ENCODE results near the gene LAMP1. TPM values are rescaled to one million over a fixed set of nuclear protein-coding genes. Genes with fewer than 3 reads are reported as not detected.

Gene LAMP1
- total and polyA plus RNA-seq, 2 of the 4 experiments (the other 2 are of a cell fraction) = 60.6 to 229 TPM

DNA sequence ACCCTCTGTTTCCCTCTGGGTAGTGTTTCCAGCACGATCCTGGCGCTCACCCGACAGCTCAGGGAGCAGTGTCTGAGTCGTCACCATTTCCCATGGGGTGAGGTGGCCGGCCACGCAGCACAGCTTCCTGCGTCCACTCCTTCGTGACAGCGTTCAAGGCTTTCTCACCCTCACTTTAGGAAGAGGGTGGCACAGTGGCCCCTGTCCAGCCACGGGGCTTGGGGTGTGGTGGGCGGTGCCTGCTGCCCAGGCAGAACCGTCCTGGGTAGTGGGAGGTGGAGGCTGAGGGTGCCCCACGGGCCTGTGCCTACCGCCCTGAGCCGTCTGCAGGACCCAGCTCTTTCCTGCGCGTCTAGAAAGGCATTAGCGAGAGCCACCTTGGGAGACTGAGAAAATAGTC, 21.9 kb downstream of the LAMP1 start:
- Histone ChIP-seq H2BK20ac (ENCODE audit: low read depth, low read length) (no peak overlapping the region), H3K14ac (replicated peaks; ENCODE audit: low read depth, low read length) (no peak overlapping the region), H3K9me3 (ENCODE audit: control insufficient read depth, insufficient read depth, low read length) (no peaks in the 10 kb centered on the region), H2BK15ac (ENCODE audit: low read depth, low read length) (no peak overlapping the region), H4K8ac (ENCODE audit: low read depth in 2 of 2, low read length in 2 of 2) (no peak overlapping the region), H3K27me3 (ENCODE audit: control insufficient read depth, insufficient read depth, low read length) (no peaks in the 10 kb centered on the region), H3K79me1 (ENCODE audit: low read depth in 1 of 2, low read length in 2 of 2) (peaks cover 4 to 56% of the 10 kb centered on the region in 2 experiments), H2BK120ac (ENCODE audit: low read depth, low read length) (no peak overlapping the region), H3K4ac (ENCODE audit: low read depth, low read length) (no peak overlapping the region), H3K23ac (ENCODE audit: low read depth, low read length) (no peak overlapping the region), H3K56ac (ENCODE audit: extremely low read depth, insufficient read depth, low read length) (no peak overlapping the region), H2AK5ac (ENCODE audit: low read depth, low read length) (no peak overlapping the region), H2AFZ (replicated peaks; ENCODE audit: low read length, poor library complexity) (no peak overlapping the region), H3K27ac (ENCODE audit: insufficient read depth, low read length) (no peak overlapping the region), H3K4me1 (ENCODE audit: control insufficient read depth, insufficient read depth, low read length) (no peaks in the 10 kb centered on the region), H3K4me2 (ENCODE audit: low read depth, low read length) (no peak overlapping the region), H3K4me3 (ENCODE audit: insufficient read depth, low read depth, low read length) (no peak overlapping the region), H3K9ac (ENCODE audit: low read depth, low read length) (no peak overlapping the region), H4K20me1 (ENCODE audit: insufficient read depth, low read length) (peaks cover 39% of the 10 kb centered on the region), H3K36me3 (ENCODE audit: control insufficient read depth, insufficient read depth, low read length) (peaks cover 52% of the 10 kb centered on the region), H3K9me1 (ENCODE audit: insufficient read depth, low read length) (no peaks in the 10 kb centered on the region; the same call in 1 of the 2 replicates), H2BK5ac (ENCODE audit: low read depth, low read length, poor library complexity, severe bottlenecking) (no peak overlapping the region), H2AK9ac (replicated peaks; ENCODE audit: low read depth, low read length, poor library complexity) (no peak overlapping the region), H3K18ac (ENCODE audit: low read depth, low read length) (no peak overlapping the region), H4K91ac (ENCODE audit: insufficient read depth, low read depth, low read length) (no peak overlapping the region), H4K5ac (ENCODE audit: low read depth, low read length) (no peak overlapping the region)
- ChIA-PET CTCF (no interaction called here), POLR2A (ENCODE audit: unreplicated experiment) (no interaction called here)
- dilution Hi-C loops (cut with HindIII; ENCODE audit: low sequenced_read_pairs, unreplicated experiment) = no loop called here
- TF ChIP-seq RFX5 (IDR thresholded peaks at IDR 0.05; ENCODE audit: low read depth, low read length) (no peak), MXI1 (IDR thresholded peaks at IDR 0.05; ENCODE audit: borderline replicate concordance, low read depth, low read length) (no peak), CHD1 (IDR thresholded peaks at IDR 0.05; ENCODE audit: low read depth, low read length) (no peak), MAZ (IDR thresholded peaks at IDR 0.05; ENCODE audit: borderline replicate concordance, low read depth, low read length) (no peak), RAD21 (IDR thresholded peaks at IDR 0.05; ENCODE audit: low read length) (no peak), POLR2A (IDR thresholded peaks at IDR 0.05; ENCODE audit: low read depth, low read length) (no peak), BHLHE40 (IDR thresholded peaks at IDR 0.05; ENCODE audit: low read depth, low read length) (no peak), NFE2L2 (IDR thresholded peaks at IDR 0.05; ENCODE audit: low read depth, low read length) (no peak), SMC3 (IDR thresholded peaks at IDR 0.05; ENCODE audit: low read depth, low read length) (no peak), MAFK (IDR thresholded peaks at IDR 0.05; ENCODE audit: low read depth, low read length) (no peak), RCOR1 (IDR thresholded peaks at IDR 0.05; ENCODE audit: insufficient replicate concordance, low read length) (no peak), FOS (IDR thresholded peaks at IDR 0.05; ENCODE audit: low read depth, low read length) (no peak), USF2 (IDR thresholded peaks at IDR 0.05; ENCODE audit: low read depth, low read length) (no peak), CEBPB (IDR thresholded peaks at IDR 0.05; ENCODE audit: low read depth, low read length) (no peak)
- TF ChIP-seq, protein P1, sequence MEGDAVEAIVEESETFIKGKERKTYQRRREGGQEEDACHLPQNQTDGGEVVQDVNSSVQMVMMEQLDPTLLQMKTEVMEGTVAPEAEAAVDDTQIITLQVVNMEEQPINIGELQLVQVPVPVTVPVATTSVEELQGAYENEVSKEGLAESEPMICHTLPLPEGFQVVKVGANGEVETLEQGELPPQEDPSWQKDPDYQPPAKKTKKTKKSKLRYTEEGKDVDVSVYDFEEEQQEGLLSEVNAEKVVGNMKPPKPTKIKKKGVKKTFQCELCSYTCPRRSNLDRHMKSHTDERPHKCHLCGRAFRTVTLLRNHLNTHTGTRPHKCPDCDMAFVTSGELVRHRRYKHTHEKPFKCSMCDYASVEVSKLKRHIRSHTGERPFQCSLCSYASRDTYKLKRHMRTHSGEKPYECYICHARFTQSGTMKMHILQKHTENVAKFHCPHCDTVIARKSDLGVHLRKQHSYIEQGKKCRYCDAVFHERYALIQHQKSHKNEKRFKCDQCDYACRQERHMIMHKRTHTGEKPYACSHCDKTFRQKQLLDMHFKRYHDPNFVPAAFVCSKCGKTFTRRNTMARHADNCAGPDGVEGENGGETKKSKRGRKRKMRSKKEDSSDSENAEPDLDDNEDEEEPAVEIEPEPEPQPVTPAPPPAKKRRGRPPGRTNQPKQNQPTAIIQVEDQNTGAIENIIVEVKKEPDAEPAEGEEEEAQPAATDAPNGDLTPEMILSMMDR (conservative IDR thresholded peaks at IDR 0.05; ENCODE audit: low read depth, low read length) = no peak
- TF ChIP-seq, protein P2, sequence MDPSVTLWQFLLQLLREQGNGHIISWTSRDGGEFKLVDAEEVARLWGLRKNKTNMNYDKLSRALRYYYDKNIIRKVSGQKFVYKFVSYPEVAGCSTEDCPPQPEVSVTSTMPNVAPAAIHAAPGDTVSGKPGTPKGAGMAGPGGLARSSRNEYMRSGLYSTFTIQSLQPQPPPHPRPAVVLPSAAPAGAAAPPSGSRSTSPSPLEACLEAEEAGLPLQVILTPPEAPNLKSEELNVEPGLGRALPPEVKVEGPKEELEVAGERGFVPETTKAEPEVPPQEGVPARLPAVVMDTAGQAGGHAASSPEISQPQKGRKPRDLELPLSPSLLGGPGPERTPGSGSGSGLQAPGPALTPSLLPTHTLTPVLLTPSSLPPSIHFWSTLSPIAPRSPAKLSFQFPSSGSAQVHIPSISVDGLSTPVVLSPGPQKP (IDR thresholded peaks at IDR 0.05; ENCODE audit: borderline replicate concordance, low read depth, low read length) = no peak
- intact Hi-C loops (cut with micrococcal nuclease) = no loop called here
- in situ Hi-C loops (cut with MboI; ENCODE audit: low sequenced_read_pairs) = no loop called here
- 98% methylated on average over 5 of the region's 18 CpGs; no CpG with 5 or more reads in 1 of the 2 experiments for WGBS, 2 experiments (ENCODE audit: extremely low coverage in 2 of 2, insufficient read length in 1 of 2)
- DNase-seq = no peak
- no TSS peak for BruUV-seq (replicated peaks)
- ATAC-seq (ENCODE audit: low read depth) = no peak
